Neural cell (in vitro differentiated cells): ENCODE results near the gene NCDN. TPM values are rescaled to one million over a fixed set of nuclear protein-coding genes. Genes with fewer than 3 reads are reported as not detected.

Source experiments
- H2AFZ ChIP-seq: fragments of 200-600, 300-800 bp; sonication (generic), shearing (Covaris generic); 2 replicates; pipeline ENCODE4 v1.6.0; 2014; ENCODE audit warnings: low read depth, mild to moderate bottlenecking, antibody characterized with exemption, low read length, moderate library complexity
- H3F3A ChIP-seq: fragments of 200-600 bp; shearing (Covaris generic); 2 replicates; pipeline ENCODE4 v1.6.1; 2016; ENCODE audit warnings: mild to moderate bottlenecking, moderate library complexity, mixed read lengths, antibody characterized with exemption, low read length; ENCODE audit not compliant: insufficient read depth, poor library complexity, severe bottlenecking
- H3K27ac ChIP-seq: fragments of 200-600, 300-800 bp; sonication (generic), shearing (Covaris generic); 2 replicates; pipeline ENCODE4 v1.5.1; 2014; ENCODE audit warnings: mild to moderate bottlenecking, low read length, moderate library complexity
- H3K27me3 ChIP-seq: fragments of 300-800, 200-600 bp; sonication (generic), shearing (Covaris generic); 2 replicates; pipeline ENCODE4 v1.6.0; 2014; ENCODE audit warnings: mild to moderate bottlenecking, low read depth, low read length, moderate library complexity; ENCODE audit not compliant: insufficient read depth
- H3K36me3 ChIP-seq: fragments of 300-800, 200-600 bp; sonication (generic), shearing (Covaris generic); 2 replicates; pipeline ENCODE4 v1.5.1; 2014; ENCODE audit warnings: mild to moderate bottlenecking, antibody characterized with exemption, low read length, moderate library complexity; ENCODE audit not compliant: insufficient read depth
- H3K4me2 ChIP-seq: fragments of 300-800, 200-600 bp; sonication (generic), shearing (Covaris generic); 2 replicates; pipeline ENCODE4 v1.6.0; 2014; ENCODE audit warnings: mild to moderate bottlenecking, low read length
- H3K4me3 ChIP-seq: fragments of 300-800, 200-600 bp; sonication (generic), shearing (Covaris generic); 2 replicates; pipeline ENCODE4 v1.5.1; 2014; ENCODE audit warnings: mild to moderate bottlenecking, low read length, moderate library complexity
- H3K79me2 ChIP-seq: fragments of 200-600 bp; shearing (Covaris generic); replicated peaks from 2 replicates; pipeline ENCODE4 v1.6.0; 2014; ENCODE audit warnings: mild to moderate bottlenecking, low read length, moderate library complexity; ENCODE audit not compliant: insufficient read depth
- H3K9ac ChIP-seq: fragments of 300-800, 200-600 bp; sonication (generic), shearing (Covaris generic); 2 replicates; pipeline ENCODE4 v1.6.1; 2016; ENCODE audit warnings: mild to moderate bottlenecking, low read length, mixed read lengths
- H3K9me2 ChIP-seq: fragments of 200-600 bp; shearing (Covaris generic); 2 replicates; pipeline ENCODE4 v1.6.1; 2016; ENCODE audit warnings: mild to moderate bottlenecking, low read length, mixed read lengths; ENCODE audit not compliant: insufficient read depth
- H3K9me3 ChIP-seq: fragments of 200-600, 300-800 bp; sonication (generic), shearing (Covaris generic); 2 replicates; pipeline ENCODE4 v1.6.1; 2016; ENCODE audit warnings: mild to moderate bottlenecking, mixed run types, low read length, moderate library complexity, mixed read lengths
- H4K20me1 ChIP-seq: fragments of 200-600 bp; shearing (Covaris generic); 2 replicates; pipeline ENCODE4 v1.6.1; 2016; ENCODE audit warnings: mild to moderate bottlenecking, mixed run types; ENCODE audit not compliant: insufficient read depth
- EP300 ChIP-seq: fragments of 450-650 bp; conservative IDR thresholded peaks from 2 replicates; pipeline ENCODE4 v1.6.1; 2014; ENCODE audit warnings: antibody characterized with exemption, mild to moderate bottlenecking, moderate library complexity; ENCODE audit not compliant: poor library complexity, severe bottlenecking
- EZH2 ChIP-seq: fragments of 200-600, 300-800 bp; shearing (Covaris generic), sonication (generic); IDR thresholded peaks from 2 replicates; pipeline ENCODE4 v1.6.1; 2014; ENCODE audit warnings: antibody characterized with exemption, low read length, borderline replicate concordance, mild to moderate bottlenecking; ENCODE audit not compliant: insufficient read depth, poor library complexity, severe bottlenecking
- MXI1 ChIP-seq: fragments of 450-650 bp; conservative IDR thresholded peaks from 2 replicates; pipeline ENCODE4 v1.6.1; 2014; ENCODE audit warnings: antibody characterized with exemption, mild to moderate bottlenecking; ENCODE audit not compliant: poor library complexity, severe bottlenecking
- POLR2AphosphoS5 ChIP-seq: IDR thresholded peaks from 2 replicates; pipeline ENCODE4 v1.6.1; 2012
- RAD21 ChIP-seq: fragments of 450-650 bp; conservative IDR thresholded peaks from 2 replicates; pipeline ENCODE4 v1.6.1; 2014; ENCODE audit warnings: antibody characterized with exemption, mild to moderate bottlenecking, moderate library complexity
- SMC3 ChIP-seq: fragments of 450-650 bp; conservative IDR thresholded peaks from 2 replicates; pipeline ENCODE4 v1.6.1; 2014; ENCODE audit warnings: antibody characterized with exemption, mild to moderate bottlenecking, moderate library complexity; ENCODE audit not compliant: poor library complexity
- TAF1 ChIP-seq: IDR thresholded peaks from 2 replicates; pipeline ENCODE4 v1.6.1; 2012; ENCODE audit warnings: low read depth
- polyA plus RNA-seq: library from polyadenylated mRNA; depleted of rRNA; stranded (reverse); fragments of >200 nt; gene quantifications from 2 replicates; pipeline ENCODE4 v1.2.3, GENCODE V29; 2014
- TF ChIP-seq, protein P1 (sequence below): fragments of 450-650 bp; IDR thresholded peaks from 2 replicates; pipeline ENCODE4 v1.5.1; 2014; ENCODE audit warnings: antibody characterized with exemption, mild to moderate bottlenecking, moderate library complexity; ENCODE audit not compliant: poor library complexity, severe bottlenecking
- TF ChIP-seq, protein P2 (sequence below): IDR thresholded peaks from 2 replicates; pipeline ENCODE4 v1.6.1; 2012; ENCODE audit warnings: borderline replicate concordance

The NCDN gene
- polyA plus RNA-seq, 1 donor from 2014 or later, result 66.1 TPM

DNA sequence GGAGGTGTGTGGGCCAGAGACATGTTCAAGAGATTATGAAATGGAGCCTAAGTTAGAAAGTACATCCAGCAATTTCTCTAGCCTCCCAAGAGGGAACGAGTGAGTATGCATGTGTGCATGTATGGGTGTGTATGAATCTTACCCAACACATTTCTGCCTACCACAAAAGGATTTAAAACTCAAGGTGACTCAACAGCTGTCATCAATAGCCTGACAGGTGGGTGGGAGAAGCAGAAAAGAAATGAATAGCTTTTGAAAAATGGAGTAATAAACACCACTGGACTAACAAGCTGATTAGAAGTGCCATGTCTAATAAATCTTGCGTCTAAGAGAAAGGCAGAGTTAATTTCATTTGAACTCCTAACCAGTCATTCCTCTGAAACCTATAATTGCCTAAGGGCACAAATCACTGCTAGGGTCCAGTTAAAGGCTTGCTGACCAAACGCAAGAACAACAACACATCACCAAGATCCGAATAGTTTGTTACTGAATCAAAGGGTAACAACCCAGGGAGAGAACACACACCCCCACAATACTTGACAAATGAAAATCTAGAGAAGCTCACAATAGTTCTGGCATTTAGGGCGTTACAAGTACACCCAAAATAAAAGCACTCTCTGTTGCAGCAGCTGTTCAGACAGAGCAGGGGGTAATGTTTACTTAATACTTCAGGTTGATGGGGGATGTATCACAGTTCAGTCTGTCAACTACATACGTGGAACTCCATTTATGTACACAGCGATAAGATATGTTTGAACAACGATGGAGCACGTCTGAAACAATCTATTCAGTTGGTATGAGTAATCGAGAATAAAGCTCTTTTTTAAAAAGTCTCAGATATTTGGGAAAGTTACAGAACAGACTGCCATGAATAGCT, 1.8 kb upstream of the NCDN start:
- Histone ChIP-seq H3K4me3 (peak overlapping the region; percentile 93), H3K36me3 (peaks cover 4% of the 10 kb centered on the region), H3K27ac (no peak overlapping the region), H3F3A (peaks cover 5% of the 10 kb centered on the region), H2AFZ (no peak overlapping the region), H3K9me2 (no peaks in the 10 kb centered on the region), H3K9me3 (no peaks in the 10 kb centered on the region), H4K20me1 (no peaks in the 10 kb centered on the region), H3K4me2 (peak overlapping the region; percentile 90), H3K9ac (peak overlapping the region; percentile 87), H3K79me2 (peaks cover 18% of the 10 kb centered on the region), H3K27me3 (no peaks in the 10 kb centered on the region)
- TF ChIP-seq, protein P1, sequence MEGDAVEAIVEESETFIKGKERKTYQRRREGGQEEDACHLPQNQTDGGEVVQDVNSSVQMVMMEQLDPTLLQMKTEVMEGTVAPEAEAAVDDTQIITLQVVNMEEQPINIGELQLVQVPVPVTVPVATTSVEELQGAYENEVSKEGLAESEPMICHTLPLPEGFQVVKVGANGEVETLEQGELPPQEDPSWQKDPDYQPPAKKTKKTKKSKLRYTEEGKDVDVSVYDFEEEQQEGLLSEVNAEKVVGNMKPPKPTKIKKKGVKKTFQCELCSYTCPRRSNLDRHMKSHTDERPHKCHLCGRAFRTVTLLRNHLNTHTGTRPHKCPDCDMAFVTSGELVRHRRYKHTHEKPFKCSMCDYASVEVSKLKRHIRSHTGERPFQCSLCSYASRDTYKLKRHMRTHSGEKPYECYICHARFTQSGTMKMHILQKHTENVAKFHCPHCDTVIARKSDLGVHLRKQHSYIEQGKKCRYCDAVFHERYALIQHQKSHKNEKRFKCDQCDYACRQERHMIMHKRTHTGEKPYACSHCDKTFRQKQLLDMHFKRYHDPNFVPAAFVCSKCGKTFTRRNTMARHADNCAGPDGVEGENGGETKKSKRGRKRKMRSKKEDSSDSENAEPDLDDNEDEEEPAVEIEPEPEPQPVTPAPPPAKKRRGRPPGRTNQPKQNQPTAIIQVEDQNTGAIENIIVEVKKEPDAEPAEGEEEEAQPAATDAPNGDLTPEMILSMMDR, result no peak
- TF ChIP-seq, protein P2, sequence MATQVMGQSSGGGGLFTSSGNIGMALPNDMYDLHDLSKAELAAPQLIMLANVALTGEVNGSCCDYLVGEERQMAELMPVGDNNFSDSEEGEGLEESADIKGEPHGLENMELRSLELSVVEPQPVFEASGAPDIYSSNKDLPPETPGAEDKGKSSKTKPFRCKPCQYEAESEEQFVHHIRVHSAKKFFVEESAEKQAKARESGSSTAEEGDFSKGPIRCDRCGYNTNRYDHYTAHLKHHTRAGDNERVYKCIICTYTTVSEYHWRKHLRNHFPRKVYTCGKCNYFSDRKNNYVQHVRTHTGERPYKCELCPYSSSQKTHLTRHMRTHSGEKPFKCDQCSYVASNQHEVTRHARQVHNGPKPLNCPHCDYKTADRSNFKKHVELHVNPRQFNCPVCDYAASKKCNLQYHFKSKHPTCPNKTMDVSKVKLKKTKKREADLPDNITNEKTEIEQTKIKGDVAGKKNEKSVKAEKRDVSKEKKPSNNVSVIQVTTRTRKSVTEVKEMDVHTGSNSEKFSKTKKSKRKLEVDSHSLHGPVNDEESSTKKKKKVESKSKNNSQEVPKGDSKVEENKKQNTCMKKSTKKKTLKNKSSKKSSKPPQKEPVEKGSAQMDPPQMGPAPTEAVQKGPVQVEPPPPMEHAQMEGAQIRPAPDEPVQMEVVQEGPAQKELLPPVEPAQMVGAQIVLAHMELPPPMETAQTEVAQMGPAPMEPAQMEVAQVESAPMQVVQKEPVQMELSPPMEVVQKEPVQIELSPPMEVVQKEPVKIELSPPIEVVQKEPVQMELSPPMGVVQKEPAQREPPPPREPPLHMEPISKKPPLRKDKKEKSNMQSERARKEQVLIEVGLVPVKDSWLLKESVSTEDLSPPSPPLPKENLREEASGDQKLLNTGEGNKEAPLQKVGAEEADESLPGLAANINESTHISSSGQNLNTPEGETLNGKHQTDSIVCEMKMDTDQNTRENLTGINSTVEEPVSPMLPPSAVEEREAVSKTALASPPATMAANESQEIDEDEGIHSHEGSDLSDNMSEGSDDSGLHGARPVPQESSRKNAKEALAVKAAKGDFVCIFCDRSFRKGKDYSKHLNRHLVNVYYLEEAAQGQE, result no peak
- no peak for TF ChIP-seq MXI1
- no peak for TF ChIP-seq EZH2
- TF ChIP-seq SMC3, result no peak
- TF ChIP-seq TAF1, result no peak
- TF ChIP-seq POLR2AphosphoS5, result no peak
- no peak for TF ChIP-seq EP300
- TF ChIP-seq RAD21, result no peak

DNA sequence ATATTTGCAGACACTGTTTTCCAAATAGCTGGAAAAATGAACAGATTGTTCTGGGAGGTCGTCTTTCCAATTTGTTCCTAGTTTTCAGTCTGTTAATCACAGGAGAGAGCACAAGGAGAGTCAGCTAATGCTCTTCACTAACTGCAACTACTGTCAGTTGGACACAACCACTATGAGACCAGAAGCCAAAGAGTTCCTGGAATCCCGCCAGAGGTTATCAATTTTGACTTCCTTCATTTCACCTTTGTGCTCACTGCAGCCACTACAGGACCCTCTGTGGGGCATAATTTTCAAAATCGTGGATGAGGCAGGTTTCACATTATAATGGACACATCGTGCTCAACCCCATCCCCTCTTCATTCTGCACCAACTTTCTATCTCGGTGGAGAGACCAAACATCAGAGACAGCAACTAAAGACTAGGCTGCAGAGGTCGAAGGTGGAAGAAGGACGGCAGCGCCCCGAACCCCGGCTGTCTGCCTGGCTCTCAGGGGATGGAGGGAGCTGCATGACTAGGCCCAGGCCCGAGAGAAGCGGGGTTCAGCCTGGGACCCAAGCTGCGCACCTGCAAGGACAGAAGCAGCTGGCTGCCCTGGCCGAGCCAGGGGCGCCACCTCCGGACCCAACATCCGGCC, 998 bp upstream of the NCDN start:
- peak overlapping the region; percentile 90 for H3K4me2 ChIP-seq
- H3K9ac ChIP-seq, result peak overlapping the region; percentile 87
- peak overlapping the region; percentile 66 for H2AFZ ChIP-seq
- H3K79me2 ChIP-seq, result peaks cover 18% of the 10 kb centered on the region
- H4K20me1 ChIP-seq, result no peaks in the 10 kb centered on the region
- TF ChIP-seq RAD21, result no peak
- peak; percentile 34 for TF ChIP-seq TAF1
- peak overlapping the region; percentile 93 for H3K4me3 ChIP-seq
- H3F3A ChIP-seq, result peaks cover 5% of the 10 kb centered on the region
- no peaks in the 10 kb centered on the region for H3K9me2 ChIP-seq
- H3K36me3 ChIP-seq, result peaks cover 4% of the 10 kb centered on the region
- no peaks in the 10 kb centered on the region for H3K27me3 ChIP-seq
- peak overlapping the region; percentile 91 for H3K27ac ChIP-seq
- no peaks in the 10 kb centered on the region for H3K9me3 ChIP-seq
